T-helper 17 cell (primary cell): ENCODE results near the gene ZNF70. TPM values are rescaled to one million over a fixed set of nuclear protein-coding genes. Genes with fewer than 3 reads are reported as not detected.
A peak's percentile ranks its signal among the peaks of the same experiment; 100 is the strongest.
"Not testable (repeated sequence)": the region's sequence is repeated elsewhere in the genome, so short reads cannot be mapped to it uniquely, and the experiment has no call there.

Experiments used
- ATAC-seq: fragments of 150-1000 bp; cut with Tn5 transposase; 2 replicates; pipeline ENCODE4 v1.10.0; 2021; ENCODE audit warnings: mild to moderate bottlenecking, moderate library complexity
- DNase-seq, 3 donors: peaks; one replicate each; pipeline versions ENCODE4 v3.0.0 to v3.0.0-alpha.2; 2020 to 2021
- H3K9me3 ChIP-seq: one replicate; pipeline ENCODE4 v1.7.0; 2013; ENCODE audit warnings: low read length, mild to moderate bottlenecking; ENCODE audit not compliant: control insufficient read depth, poor library complexity, severe bottlenecking
- H3K27ac Mint-ChIP-seq: one replicate; pipeline ENCODE4 v1.8.0; 2022; ENCODE audit warnings: mild to moderate bottlenecking, moderate library complexity, mixed read lengths
- H3K27me3 Mint-ChIP-seq: one replicate; pipeline ENCODE4 v1.8.0; 2022; ENCODE audit warnings: mixed read lengths
- H3K36me3 Mint-ChIP-seq: one replicate; pipeline ENCODE4 v1.8.0; 2022; ENCODE audit warnings: low read depth, mixed read lengths
- H3K4me1 Mint-ChIP-seq: one replicate; pipeline ENCODE4 v1.8.0; 2022; ENCODE audit warnings: mild to moderate bottlenecking, mixed read lengths
- H3K4me3 Mint-ChIP-seq: one replicate; pipeline ENCODE4 v1.8.0; 2022; ENCODE audit warnings: mild to moderate bottlenecking, moderate library complexity, mixed read lengths
- total RNA-seq, 4 donors: library from RNA in 2 of 4; stranded (reverse) in 2 of 4; gene quantifications; one replicate each; pipeline ENCODE4 v1.2.3 and lab custom pipeline; 2022 to 2026

ZNF70 gene
- total RNA-seq, 2 donors from 2014 or later: 1.8 to 1.9 TPM

DNA sequence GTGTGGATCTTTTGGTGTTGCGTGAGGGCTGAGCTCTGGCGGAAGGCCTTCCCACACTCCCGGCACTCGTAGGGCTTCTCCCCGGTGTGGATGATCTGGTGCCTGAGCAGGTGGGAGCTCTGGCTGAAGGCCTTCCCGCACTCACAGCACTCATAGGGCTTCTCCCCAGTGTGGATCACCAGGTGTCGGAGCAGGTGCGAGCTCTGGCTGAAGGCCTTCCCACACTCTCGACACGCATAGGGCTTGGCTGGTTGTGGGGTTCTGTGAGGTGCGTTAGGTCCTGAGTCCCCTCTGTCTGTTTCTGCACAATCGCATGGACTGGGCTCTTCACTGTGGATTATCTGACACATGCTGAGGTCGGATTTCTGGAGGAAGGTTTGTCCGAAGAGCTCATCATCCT is 6.4 kb downstream of the ZNF70 start:
- Mint-ChIP-seq H3K4me3 (no peak overlapping the region), H3K27ac (no peak overlapping the region), H3K36me3 (peaks cover 8% of the 10 kb centered on the region), H3K4me1 (no peaks in the 10 kb centered on the region), H3K27me3 (no peaks in the 10 kb centered on the region)
- no peaks in the 10 kb centered on the region for H3K9me3 ChIP-seq
- no peak for DNase-seq
- ATAC-seq: no peak

DNA sequence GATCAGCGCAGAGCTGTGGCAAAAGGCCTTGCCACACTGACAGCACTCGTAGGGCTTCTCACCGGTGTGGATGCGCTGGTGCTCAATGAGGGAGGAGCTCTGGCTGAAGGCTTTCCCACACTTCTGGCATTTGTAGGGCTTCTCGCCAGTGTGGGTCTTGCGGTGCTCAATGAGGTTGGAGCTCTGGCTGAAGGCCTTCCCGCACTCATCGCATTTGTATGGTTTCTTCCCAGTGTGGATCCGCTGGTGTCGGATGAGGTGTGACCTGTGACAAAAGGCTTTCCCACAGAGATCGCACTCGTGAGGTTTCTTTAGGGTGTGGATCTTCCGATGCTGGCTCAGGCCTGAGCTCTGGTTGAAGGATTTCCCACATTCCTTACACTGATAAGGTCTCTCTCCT is 6.9 kb downstream of the ZNF70 start:
- no peaks in the 10 kb centered on the region for H3K27me3 Mint-ChIP-seq

DNA sequence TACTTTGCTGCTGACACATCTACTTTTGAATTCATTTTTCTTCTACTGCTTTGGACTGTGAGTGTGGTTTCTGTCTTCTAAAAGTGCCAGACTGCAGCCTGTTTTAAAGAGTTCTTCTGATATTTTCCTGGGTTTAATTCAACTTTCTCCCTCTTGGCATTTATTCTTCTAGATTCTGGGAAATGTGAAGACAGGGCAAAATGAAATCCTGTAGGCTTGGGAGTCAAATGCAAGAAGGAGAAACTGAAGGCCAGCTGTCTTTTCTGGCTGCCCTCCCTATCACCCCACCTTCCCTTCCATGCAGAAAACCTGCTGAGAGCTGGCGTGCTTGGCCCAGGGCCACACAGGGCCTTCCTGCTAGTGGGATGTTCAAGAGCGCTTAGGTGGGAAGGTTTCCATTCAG is 7.6 kb downstream of the ZNF70 start:
- Mint-ChIP-seq H3K4me1 (no peaks in the 10 kb centered on the region), H3K4me3 (no peak overlapping the region), H3K27me3 (no peaks in the 10 kb centered on the region), H3K36me3 (peaks cover 8% of the 10 kb centered on the region), H3K27ac (no peak overlapping the region)
- DNase-seq (no peak), ATAC-seq (no peak)
- no peaks in the 10 kb centered on the region for H3K9me3 ChIP-seq

More for the DNA sequence above, 6.9 kb downstream of the ZNF70 start:
- Mint-ChIP-seq H3K36me3 (peaks cover 8% of the 10 kb centered on the region), H3K4me3 (no peak overlapping the region), H3K27ac (no peak overlapping the region), H3K4me1 (no peaks in the 10 kb centered on the region)
- H3K9me3 ChIP-seq: no peaks in the 10 kb centered on the region
- ATAC-seq: no peak
- DNase-seq: no peak

DNA sequence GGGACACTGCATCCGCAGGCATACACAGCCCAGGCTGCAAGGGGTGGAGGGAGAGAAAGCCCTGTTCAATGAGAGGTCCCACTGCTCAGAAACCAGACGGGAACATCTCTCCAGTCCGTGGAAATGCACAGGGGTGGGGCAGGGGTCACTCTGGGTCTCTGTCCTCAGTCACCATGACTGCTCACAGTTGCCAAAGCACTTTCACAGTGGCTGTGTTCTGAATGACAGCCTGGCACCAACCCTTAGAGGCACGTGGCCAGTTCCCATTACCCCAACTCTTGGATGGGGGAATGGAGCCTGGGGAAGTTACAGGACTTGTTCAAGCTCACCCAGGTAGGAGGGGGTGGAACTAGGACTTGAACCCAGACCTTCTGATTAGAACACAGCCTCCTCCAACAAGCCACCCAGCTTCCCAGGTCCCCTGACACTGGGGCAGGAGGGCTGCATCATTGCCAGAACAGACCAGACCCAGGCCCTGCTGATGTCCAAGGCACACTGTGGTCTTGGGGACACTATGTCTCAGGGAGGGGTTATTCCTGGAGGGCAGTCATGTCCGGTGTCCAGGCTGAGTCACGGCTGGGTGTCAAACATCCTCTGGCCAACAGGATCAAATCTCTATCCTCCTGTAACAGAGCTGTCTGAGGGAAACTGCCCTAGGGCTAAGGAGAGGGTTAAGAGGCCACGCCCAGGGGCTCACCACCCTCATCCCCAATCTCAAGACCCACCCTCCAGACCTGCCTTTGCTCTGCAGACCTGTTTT is 8.2 kb downstream of the ZNF70 start:
- Mint-ChIP-seq H3K27ac (no peak overlapping the region), H3K36me3 (peaks cover 8% of the 10 kb centered on the region), H3K27me3 (no peaks in the 10 kb centered on the region), H3K4me3 (no peak overlapping the region), H3K4me1 (no peaks in the 10 kb centered on the region)
- no peaks in the 10 kb centered on the region for H3K9me3 ChIP-seq
- ATAC-seq (no peak), DNase-seq (no peak)

DNA sequence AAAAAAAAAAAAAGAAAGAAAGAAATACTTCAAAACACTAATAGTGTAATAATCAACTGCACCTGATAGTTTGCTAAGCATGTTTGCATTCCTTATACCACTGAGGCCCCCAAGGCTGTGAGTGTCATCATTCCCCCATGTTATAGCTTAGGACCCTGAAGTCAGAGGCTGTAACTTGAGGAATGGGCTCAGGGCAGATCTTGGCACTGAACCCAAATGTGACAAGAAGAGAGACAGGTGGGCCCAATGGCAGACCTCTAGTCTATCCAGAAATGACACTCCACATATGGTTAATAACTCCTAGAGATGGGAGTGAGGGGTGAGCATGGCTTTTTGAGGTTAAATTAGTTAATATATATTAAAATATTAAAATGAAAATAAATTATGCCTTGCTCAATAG is 13.2 kb downstream of the ZNF70 start:
- Mint-ChIP-seq H3K27ac (no peak overlapping the region), H3K4me1 (no peaks in the 10 kb centered on the region), H3K4me3 (no peak overlapping the region), H3K36me3 (no peaks in the 10 kb centered on the region), H3K27me3 (no peaks in the 10 kb centered on the region)
- H3K9me3 ChIP-seq: no peaks in the 10 kb centered on the region
- ATAC-seq: no peak
- DNase-seq: no peak

DNA sequence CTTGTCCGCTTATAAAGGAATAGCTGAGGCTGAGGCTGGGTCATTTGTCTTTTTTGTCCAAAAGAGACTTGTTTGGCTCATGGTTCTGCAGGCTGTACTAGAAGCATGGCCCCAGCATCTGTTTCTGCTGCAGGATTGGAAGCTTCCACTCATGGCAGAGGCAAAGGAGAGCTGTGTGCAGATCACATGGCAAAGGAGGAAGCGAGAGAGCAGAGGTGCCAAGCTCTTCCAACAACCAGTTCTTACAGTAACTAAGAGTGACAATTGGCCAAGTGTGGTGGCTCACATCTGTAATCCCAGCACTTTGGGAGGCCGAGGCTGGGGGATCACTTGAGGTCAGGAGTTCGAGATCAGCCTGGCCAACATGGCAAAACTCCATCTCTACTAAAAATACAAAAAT is 22.8 kb downstream of the ZNF70 start:
- DNase-seq, H3K4me3 Mint-ChIP-seq, H3K36me3 Mint-ChIP-seq, H3K27ac Mint-ChIP-seq, H3K27me3 Mint-ChIP-seq, ATAC-seq, H3K4me1 Mint-ChIP-seq, H3K9me3 ChIP-seq: not testable (repeated sequence)

DNA sequence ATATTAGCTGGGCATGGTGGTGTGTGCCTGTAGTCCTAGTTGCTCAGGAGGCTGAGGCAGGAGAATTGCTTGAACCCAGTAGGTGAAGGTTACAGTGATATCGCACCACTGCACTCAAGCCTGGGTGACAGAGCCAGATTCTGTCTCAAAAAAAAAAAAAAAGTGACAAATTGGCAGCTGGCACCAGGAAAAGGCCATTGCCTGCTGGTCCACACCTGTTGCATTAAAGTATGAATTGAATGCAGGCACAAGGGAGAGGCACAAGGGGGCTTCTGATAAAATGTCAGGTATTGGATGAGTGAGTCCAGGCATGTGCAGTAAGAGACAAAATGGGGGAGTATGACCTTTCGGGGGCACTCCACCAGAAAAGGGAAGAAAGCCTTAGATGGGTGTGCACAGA is 28.2 kb downstream of the ZNF70 start:
- peaks cover 3% of the 10 kb centered on the region for H3K36me3 Mint-ChIP-seq
- no peaks in the 10 kb centered on the region for H3K9me3 ChIP-seq
- H3K27ac Mint-ChIP-seq: no peak overlapping the region
- no peaks in the 10 kb centered on the region for H3K4me1 Mint-ChIP-seq
- no peak overlapping the region for H3K4me3 Mint-ChIP-seq
- DNase-seq: no peak
- ATAC-seq: no peak
- no peaks in the 10 kb centered on the region for H3K27me3 Mint-ChIP-seq

DNA sequence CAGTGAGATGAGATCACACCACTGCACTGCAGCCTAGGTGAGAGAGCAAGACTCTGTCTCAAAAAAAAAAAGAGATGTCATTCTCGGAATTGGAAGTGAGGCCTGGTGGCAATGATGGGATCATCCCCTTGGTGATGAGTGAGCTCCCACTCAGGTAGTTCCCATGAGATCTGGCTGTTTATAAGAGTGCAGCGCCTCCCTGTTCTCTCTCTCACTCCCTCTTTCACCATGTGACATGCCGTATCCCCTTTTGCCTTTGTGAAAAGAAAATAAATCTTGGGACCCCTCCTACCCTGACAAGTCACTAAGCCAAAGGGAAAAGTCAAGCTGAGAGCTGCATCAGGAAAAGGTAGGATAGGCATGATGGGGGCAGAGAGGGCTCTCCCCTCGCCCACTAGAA is 28.8 kb downstream of the ZNF70 start:
- H3K9me3 ChIP-seq: no peaks in the 10 kb centered on the region
- peaks cover 2% of the 10 kb centered on the region for H3K4me1 Mint-ChIP-seq
- no peak overlapping the region for H3K27ac Mint-ChIP-seq
- no peak for DNase-seq
- H3K27me3 Mint-ChIP-seq: no peaks in the 10 kb centered on the region
- H3K36me3 Mint-ChIP-seq: peaks cover 3% of the 10 kb centered on the region
- H3K4me3 Mint-ChIP-seq: no peak overlapping the region
- ATAC-seq: no peak

DNA sequence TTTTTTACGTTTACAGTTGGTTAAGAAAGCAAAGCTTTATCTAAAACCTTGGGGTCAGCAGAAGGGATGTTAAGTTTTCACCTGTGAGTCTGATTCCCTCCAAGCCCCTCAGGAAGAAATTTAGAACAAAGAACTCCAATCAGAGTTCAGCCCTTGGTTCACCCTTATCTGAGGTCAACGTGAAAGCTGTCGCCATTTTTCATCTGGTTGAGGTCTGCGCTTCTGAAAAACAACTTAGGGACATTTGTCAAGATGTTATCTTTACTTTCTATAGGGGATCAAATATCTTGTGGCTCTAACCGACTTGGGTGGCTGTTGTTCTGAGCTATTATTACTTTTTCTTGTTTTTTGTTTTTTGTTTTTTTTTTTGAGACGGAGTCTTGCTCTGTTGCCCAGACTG is 30.1 kb downstream of the ZNF70 start:
- Mint-ChIP-seq H3K27ac (no peak overlapping the region), H3K4me3 (no peak overlapping the region), H3K4me1 (peaks cover 5% of the 10 kb centered on the region), H3K36me3 (no peaks in the 10 kb centered on the region), H3K27me3 (no peaks in the 10 kb centered on the region)
- DNase-seq (no peak), ATAC-seq (no peak)
- no peaks in the 10 kb centered on the region for H3K9me3 ChIP-seq

DNA sequence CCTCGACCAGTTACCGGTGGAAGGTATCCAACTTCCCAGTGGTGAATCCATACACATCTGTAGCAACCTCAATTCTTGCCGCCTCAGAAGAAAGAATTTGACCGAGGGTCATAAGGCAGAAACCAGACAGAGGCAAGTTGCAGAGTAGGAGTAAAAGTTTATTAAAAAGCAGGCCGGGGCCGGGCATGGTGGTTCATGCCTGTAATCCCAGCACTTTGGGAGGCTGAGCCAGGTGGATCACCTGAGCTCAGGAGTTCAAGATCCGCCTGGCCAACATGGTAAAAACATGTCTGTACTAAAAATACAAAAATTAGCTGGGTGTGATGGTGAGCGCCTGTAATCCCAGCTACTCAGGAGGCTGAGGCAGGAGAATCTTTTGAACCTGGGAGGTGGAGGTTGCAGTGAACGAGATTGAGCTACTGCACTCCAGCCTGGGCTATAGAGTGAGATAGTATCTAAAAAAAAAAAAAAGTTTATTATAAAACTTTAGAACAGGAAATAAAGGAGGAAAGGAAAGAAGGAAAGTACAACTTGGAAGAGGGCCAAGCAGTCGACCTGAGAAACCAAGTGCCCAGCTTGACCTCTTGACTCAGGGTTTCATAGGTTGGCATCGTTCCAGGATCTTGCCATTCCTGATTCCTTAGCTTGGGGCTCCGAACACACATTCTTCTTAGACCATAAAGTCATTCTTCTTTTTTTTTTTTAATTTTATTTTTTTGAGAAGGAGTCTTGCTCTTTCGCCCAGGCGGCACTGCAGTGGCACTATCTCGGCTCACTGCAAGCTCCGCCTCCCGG is 32.3 kb downstream of the ZNF70 start:
- Mint-ChIP-seq H3K36me3 (no peaks in the 10 kb centered on the region), H3K27me3 (no peaks in the 10 kb centered on the region), H3K4me3 (no peak overlapping the region), H3K27ac (no peak overlapping the region), H3K4me1 (peaks cover 10% of the 10 kb centered on the region)
- H3K9me3 ChIP-seq: no peaks in the 10 kb centered on the region
- no peak for DNase-seq
- no peak for ATAC-seq

DNA sequence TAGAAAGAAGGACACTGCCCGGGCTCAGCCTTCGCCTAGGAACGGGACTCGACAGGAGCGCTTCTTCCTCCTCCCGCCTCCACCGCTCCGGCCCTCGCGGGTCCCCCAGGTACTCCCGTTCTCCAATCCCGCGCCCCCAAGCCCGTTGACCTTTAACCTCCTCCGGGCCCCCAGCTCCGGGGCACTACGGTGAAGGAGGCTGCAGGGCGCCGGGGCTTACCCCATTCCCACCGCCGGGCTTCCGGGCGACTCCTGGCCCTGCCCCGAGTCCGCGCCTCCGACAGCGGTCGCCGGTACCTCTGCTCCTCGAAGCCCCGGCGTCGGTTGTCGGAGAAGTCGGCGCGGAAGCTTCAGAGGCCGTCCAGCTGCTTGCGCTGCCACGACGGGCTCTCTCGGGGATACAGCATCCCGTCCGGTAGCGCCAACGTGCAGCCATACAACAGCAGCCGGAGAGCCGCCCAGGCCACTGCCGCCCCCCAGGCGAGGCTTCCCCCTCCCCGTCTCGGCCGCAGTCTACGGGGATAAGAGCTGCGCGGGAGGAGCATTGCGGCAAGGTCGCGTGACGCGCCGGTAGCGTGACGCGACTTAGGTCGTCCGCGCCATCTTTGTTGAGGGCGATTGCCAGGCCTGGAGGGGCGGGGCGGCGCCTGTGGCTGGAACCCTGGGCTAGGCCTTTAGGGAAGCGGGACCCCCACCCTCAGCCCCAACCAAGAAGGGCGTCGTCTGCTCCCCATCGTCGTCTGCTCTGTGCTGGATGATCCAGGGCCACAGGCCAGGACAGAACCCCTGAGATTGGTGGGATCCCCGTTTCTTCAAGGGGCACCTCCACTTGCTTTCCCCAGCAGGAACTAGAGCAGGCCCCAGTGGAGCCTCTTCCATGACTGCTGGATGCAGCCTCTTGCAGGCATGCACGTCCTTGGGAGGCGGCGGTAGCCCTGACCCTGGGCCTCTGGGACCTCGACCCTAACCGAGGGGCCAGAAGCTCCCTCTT is 33.8 kb downstream of the ZNF70 start:
- H3K4me3 Mint-ChIP-seq: peak overlapping the region; percentile 85
- H3K27me3 Mint-ChIP-seq: no peaks in the 10 kb centered on the region
- H3K9me3 ChIP-seq: no peaks in the 10 kb centered on the region
- H3K27ac Mint-ChIP-seq: peak overlapping the region; percentile 75
- ATAC-seq (peak; percentile 97), DNase-seq (peak; percentile 70 to 75 (median 72))
- peaks cover 10% of the 10 kb centered on the region for H3K4me1 Mint-ChIP-seq
- no peaks in the 10 kb centered on the region for H3K36me3 Mint-ChIP-seq

DNA sequence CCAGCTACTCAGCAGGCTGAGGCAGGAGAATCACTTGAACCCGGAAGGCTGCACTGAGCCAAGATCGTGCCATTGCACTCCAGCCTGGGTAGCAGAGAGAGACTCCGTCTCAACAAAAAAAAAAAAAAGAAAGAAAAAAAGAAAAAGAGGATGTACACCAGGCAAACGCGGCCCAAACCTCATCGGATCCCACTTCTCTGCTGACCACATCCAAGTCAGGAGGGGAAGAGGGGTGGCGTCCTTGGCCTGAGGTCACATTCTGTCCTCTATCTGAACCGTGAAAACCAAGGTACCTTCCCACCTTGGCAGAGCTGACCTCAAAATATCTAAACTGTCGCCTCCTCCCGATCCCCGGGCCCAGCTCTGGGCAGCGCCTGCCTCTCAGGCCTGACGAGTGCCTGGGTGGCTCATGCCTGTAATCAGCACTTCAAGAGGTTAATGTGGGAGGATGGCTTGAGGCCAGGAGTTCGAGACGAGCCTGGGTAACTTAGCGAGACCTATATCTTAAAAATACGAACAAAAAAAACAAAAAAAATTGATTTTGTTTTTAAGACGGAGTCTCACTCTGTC is 35.0 kb downstream of the ZNF70 start:
- peaks cover 10% of the 10 kb centered on the region for H3K4me1 Mint-ChIP-seq
- H3K36me3 Mint-ChIP-seq: peaks cover under 1% of the 10 kb centered on the region
- peak overlapping the region; percentile 75 for H3K27ac Mint-ChIP-seq
- H3K4me3 Mint-ChIP-seq: peak overlapping the region; percentile 85
- no peaks in the 10 kb centered on the region for H3K27me3 Mint-ChIP-seq
- no peaks in the 10 kb centered on the region for H3K9me3 ChIP-seq
- ATAC-seq (no peak), DNase-seq (no peak)
